OCI-LY3 (cell line): Measurements from ENCODE around the gene NCBP1.

Experiments
- H2AFZ ChIP-seq: fragments of 200-600, 300-600 bp; shearing (Covaris generic); 2 replicates; pipeline ENCODE4 v1.6.0; 2014; ENCODE audit warnings: antibody characterized with exemption, low read depth, low read length
- H3K27ac ChIP-seq: fragments of 200-600, 300-600 bp; sonication (generic); 2 replicates; pipeline ENCODE4 v1.5.1; 2014; ENCODE audit warnings: mild to moderate bottlenecking, low read length, moderate library complexity, mixed read lengths
- H3K27me3 ChIP-seq: fragments of 200-600, 300-600 bp; sonication (generic); 2 replicates; pipeline ENCODE4 v1.6.1; 2014; ENCODE audit warnings: low read depth, low read length, mixed read lengths
- H3K36me3 ChIP-seq: fragments of 200-600, 300-600 bp; sonication (generic); replicated peaks from 2 replicates; pipeline ENCODE3; 2014; ENCODE audit warnings: low read depth, low read length, mixed read lengths
- H3K4me1 ChIP-seq: fragments of 300-600, 200-600 bp; sonication (generic); 2 replicates; pipeline ENCODE4 v1.6.1; 2014; ENCODE audit warnings: low read length, mixed read lengths
- H3K4me2 ChIP-seq: fragments of 200-600, 300-600 bp; sonication (generic); 2 replicates; pipeline ENCODE4 v1.6.1; 2014; ENCODE audit warnings: low read length, mixed read lengths
- H3K4me3 ChIP-seq: fragments of 300-600, 200-600 bp; sonication (generic); 2 replicates; pipeline ENCODE4 v1.5.1; 2014; ENCODE audit warnings: antibody characterized with exemption, mild to moderate bottlenecking, low read length, moderate library complexity
- H3K79me2 ChIP-seq: fragments of 300-600, 200-600 bp; shearing (Covaris generic); 2 replicates; pipeline ENCODE4 v1.6.1; 2014; ENCODE audit warnings: mild to moderate bottlenecking, low read length, mixed read lengths
- H3K9ac ChIP-seq: fragments of 300-600, 200-600 bp; shearing (Covaris generic); 2 replicates; pipeline ENCODE4 v1.6.0; 2014; ENCODE audit warnings: mild to moderate bottlenecking, low read length, moderate library complexity
- H3K9me3 ChIP-seq: fragments of 200-600, 300-600 bp; shearing (Covaris generic); 2 replicates; pipeline ENCODE4 v1.6.1; 2014; ENCODE audit warnings: low read length, mixed read lengths; ENCODE audit not compliant: insufficient read depth
- H4K20me1 ChIP-seq: fragments of 200-600, 300-600 bp; sonication (generic); 2 replicates; pipeline ENCODE4 v1.6.1; 2016; ENCODE audit warnings: low read length, mixed read lengths; ENCODE audit not compliant: insufficient read depth
- EZH2phosphoT487 ChIP-seq: fragments of 200-600 bp; shearing (Covaris generic); IDR thresholded peaks from 2 replicates; pipeline ENCODE4 v1.6.1; 2018; ENCODE audit warnings: antibody characterized with exemption, mixed run types, low read depth
- TF ChIP-seq, protein P1 (sequence below): fragments of 200-600, 300-600 bp; sonication (generic); IDR thresholded peaks from 2 replicates; pipeline ENCODE4 v1.5.1; 2014; ENCODE audit warnings: antibody characterized with exemption, low read length, low read depth

Gene NCBP1

DNA sequence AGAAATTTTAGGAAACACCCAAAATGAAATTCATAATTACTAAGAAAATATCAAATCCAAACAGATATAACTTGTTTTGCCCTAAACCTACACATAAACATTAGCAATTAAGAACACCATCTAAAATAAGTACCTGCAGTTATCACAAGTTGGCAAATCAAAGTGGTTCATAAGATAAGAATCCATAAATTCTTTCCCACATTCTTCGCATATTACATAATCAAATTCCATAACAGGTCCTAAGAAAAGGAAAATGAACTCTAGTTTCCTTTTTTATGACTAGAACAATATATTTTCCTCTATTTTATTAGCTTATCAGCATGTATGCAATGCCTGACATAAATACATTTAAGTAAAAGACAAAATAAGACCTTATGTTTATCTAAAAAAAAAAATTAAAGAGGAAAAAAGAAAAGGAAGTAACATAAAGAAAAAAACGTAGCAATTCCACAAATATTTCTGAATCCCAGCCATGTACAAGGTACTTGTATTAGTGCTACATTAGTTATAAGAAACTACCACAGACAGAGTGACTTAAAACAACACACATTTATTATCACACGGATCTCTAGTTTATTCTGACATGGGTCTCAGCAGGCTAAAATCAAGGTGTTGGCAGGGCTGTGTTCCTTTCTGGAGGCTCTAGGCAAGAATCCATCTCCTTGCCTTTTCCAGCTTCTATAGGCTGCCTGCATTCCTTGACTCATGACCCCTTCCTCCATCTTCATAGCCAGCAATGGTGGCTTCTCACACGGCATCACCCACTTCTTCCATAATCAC is 56.0 kb downstream of the NCBP1 start:
- no peak overlapping the region for H3K4me2 ChIP-seq
- TF ChIP-seq EZH2phosphoT487 = no peak
- TF ChIP-seq, protein P1, sequence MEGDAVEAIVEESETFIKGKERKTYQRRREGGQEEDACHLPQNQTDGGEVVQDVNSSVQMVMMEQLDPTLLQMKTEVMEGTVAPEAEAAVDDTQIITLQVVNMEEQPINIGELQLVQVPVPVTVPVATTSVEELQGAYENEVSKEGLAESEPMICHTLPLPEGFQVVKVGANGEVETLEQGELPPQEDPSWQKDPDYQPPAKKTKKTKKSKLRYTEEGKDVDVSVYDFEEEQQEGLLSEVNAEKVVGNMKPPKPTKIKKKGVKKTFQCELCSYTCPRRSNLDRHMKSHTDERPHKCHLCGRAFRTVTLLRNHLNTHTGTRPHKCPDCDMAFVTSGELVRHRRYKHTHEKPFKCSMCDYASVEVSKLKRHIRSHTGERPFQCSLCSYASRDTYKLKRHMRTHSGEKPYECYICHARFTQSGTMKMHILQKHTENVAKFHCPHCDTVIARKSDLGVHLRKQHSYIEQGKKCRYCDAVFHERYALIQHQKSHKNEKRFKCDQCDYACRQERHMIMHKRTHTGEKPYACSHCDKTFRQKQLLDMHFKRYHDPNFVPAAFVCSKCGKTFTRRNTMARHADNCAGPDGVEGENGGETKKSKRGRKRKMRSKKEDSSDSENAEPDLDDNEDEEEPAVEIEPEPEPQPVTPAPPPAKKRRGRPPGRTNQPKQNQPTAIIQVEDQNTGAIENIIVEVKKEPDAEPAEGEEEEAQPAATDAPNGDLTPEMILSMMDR = no peak
- no peak overlapping the region for H3K9ac ChIP-seq
- H4K20me1 ChIP-seq = no peaks in the 10 kb centered on the region; the same call in 1 of the 2 replicates
- H3K9me3 ChIP-seq = no peaks in the 10 kb centered on the region
- no peak overlapping the region for H3K27ac ChIP-seq
- H3K4me3 ChIP-seq = no peak overlapping the region
- H3K36me3 ChIP-seq = peaks cover 31% of the 10 kb centered on the region
- H2AFZ ChIP-seq = no peak overlapping the region
- H3K27me3 ChIP-seq = no peaks in the 10 kb centered on the region
- H3K79me2 ChIP-seq = peaks cover 12% of the 10 kb centered on the region
- peaks cover 7% of the 10 kb centered on the region; the same call in 1 of the 2 replicates for H3K4me1 ChIP-seq

DNA sequence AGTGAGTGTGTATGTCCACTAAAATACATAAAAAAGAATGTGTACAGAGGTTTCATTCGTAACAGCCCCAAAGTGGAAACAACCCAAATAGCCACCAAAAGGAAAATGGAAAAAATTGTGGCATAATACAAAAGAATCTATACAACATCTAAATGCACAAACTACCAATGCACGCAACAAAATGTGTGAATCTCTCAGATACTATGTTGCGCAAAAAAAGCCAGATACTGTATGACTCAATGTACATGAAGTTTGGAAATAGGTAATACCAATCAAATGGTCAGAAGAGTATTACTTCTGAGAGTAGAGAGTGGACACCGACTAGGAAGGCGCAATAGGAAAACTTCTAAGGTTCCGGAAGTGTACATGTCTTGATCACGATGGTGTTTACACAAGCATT is 61.1 kb downstream of the NCBP1 start:
- peaks cover 36% of the 10 kb centered on the region for H3K79me2 ChIP-seq
- H3K4me1 ChIP-seq = peaks cover 29% of the 10 kb centered on the region
- H3K36me3 ChIP-seq = peaks cover 12% of the 10 kb centered on the region
- no peaks in the 10 kb centered on the region for H3K27me3 ChIP-seq
- H3K4me2 ChIP-seq = no peak overlapping the region
- H3K9me3 ChIP-seq = no peaks in the 10 kb centered on the region
- H3K27ac ChIP-seq = no peak overlapping the region
- no peak overlapping the region for H3K9ac ChIP-seq
- 0 out of 2 replicates have a peak, but pooled peaks cover 3% of the 10 kb centered on the region for H4K20me1 ChIP-seq
- no peak overlapping the region for H2AFZ ChIP-seq
- H3K4me3 ChIP-seq = no peak overlapping the region
- TF ChIP-seq, protein P1 = no peak
- no peak for TF ChIP-seq EZH2phosphoT487

DNA sequence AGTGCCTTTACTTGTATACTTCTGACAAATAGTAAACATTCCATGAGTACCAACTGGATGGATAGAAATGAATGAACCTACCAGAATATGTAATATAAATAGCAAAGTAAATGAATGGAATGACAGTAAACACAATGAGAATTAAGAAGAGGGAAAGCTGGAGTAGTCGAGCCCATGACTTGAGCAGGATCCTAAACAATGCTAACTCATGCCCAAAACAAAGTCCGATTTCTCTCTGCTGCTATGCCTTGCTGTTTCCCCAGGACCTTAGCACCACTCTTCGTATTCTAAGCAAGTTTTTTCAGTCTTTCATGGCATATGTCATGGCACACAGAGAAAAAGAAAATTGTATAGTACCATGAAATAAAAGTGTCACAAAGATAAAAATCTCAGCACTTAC is 61.8 kb downstream of the NCBP1 start:
- no peaks in the 10 kb centered on the region for H3K27me3 ChIP-seq
- peaks cover 9% of the 10 kb centered on the region for H3K36me3 ChIP-seq
- TF ChIP-seq EZH2phosphoT487 = no peak
- TF ChIP-seq, protein P1 = no peak
- H3K4me2 ChIP-seq = peak overlapping the region; percentile 99
- H2AFZ ChIP-seq = no peak overlapping the region
- H3K4me1 ChIP-seq = peaks cover 31% of the 10 kb centered on the region
- H3K9me3 ChIP-seq = no peaks in the 10 kb centered on the region
- H3K79me2 ChIP-seq = peaks cover 36% of the 10 kb centered on the region
- 0 out of 2 replicates have a peak, but pooled peaks cover 3% of the 10 kb centered on the region for H4K20me1 ChIP-seq
- H3K4me3 ChIP-seq = no peak overlapping the region
- no peak overlapping the region for H3K9ac ChIP-seq
- H3K27ac ChIP-seq = no peak overlapping the region

DNA sequence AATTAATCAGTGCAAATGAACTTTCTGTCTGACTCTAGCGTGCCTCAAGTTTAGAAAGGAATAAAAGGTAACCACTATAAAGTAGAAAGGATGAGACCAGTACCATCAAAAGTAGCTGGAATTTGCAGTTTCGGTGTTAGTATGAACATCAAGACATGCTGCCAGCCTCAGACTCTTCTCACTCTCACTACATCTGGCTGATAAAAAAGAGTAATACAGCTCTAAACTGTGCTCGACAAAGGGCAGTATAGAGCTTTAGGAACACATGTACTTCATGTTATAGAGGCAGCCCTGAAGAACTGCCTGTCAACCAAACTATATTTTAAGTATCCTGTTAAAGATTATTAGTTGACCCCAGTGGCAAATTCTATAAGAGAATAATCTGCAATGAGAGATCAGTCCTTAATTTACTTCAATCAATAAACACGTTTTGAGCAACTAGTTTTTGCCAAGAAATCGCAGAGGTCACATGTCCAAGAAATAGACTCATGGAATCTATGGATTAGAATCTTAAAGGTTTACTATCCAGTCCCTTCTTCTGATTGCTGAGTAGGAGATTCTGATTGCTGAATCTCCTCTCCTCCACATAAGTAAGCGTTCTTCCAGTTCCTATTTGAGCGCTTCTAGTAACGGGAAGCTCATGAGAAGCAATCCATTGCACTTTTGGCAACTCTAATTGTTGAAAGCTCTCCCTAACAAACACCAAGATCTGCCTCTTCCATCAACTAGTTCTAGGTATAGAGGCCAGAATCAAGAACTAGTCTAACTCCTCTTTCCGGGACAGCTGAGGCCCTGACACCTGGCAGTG is 62.6 kb downstream of the NCBP1 start:
- Histone ChIP-seq H3K9ac (peak overlapping the region; percentile 75), H2AFZ (0 out of 2 replicates have a peak overlapping the region, but pooled peaks have one; percentile 13), H3K9me3 (no peaks in the 10 kb centered on the region), H3K36me3 (peaks cover 4% of the 10 kb centered on the region), H3K4me1 (peaks cover 31% of the 10 kb centered on the region), H3K79me2 (peaks cover 36% of the 10 kb centered on the region), H3K27ac (peak overlapping the region; percentile 35), H4K20me1 (0 out of 2 replicates have a peak, but pooled peaks cover 3% of the 10 kb centered on the region), H3K27me3 (no peaks in the 10 kb centered on the region), H3K4me2 (peak overlapping the region; percentile 99), H3K4me3 (peak overlapping the region; percentile 88)
- no peak for TF ChIP-seq EZH2phosphoT487
- TF ChIP-seq, protein P1 = no peak
